H1 (cell line): Measurements from ENCODE around the gene NTRK1. TPM values are rescaled to one million over a fixed set of nuclear protein-coding genes. Genes with fewer than 3 reads are reported as not detected.
A peak's percentile ranks its signal among the peaks of the same experiment; 100 is the strongest.

ENCODE experiments used
- CTCF ChIA-PET: fragments of 300-600 bp; sonication (Branson Sonifier 250); formaldehyde crosslinking; loops from one replicate; lab custom pipeline; 2021; ENCODE audit not compliant: partially characterized antibody; lab: Charles Lee
- POLR2A ChIA-PET: fragments of 300-600 bp; sonication (Branson Sonifier 250); formaldehyde crosslinking; loops from one replicate; lab custom pipeline; 2021; ENCODE audit warnings: inconsistent platforms; ENCODE audit not compliant: partially characterized antibody; lab: Charles Lee
- DNase-seq, 2 experiments: peaks; one replicate each; pipeline versions ENCODE4 v3.0.0 to v3.0.0-alpha.2; 2010 to 2022; ENCODE audit warnings: low spot score in 2 of 2, low read depth in 1 of 2, mixed read lengths in 1 of 2
- FAIRE-seq: peaks from 2 replicates; lab custom pipeline; 2011; peaks lifted over from hg19 to GRCh38; lab: Jason Lieb, UNC
- H2AFZ ChIP-seq: 2 replicates; pipeline ENCODE4 v1.8.1; 2012; ENCODE audit warnings: low read length, inconsistent platforms
- H2AK5ac ChIP-seq: 2 replicates; pipeline ENCODE4 v1.6.1; 2013; ENCODE audit warnings: low read depth, low read length
- H2BK120ac ChIP-seq: replicated peaks from 2 replicates; pipeline ENCODE3; 2013; ENCODE audit warnings: low read depth, low read length, inconsistent platforms
- H2BK12ac ChIP-seq: 2 replicates; pipeline ENCODE4 v1.6.1; 2013; ENCODE audit warnings: low read depth, low read length
- H2BK15ac ChIP-seq: 2 replicates; pipeline ENCODE4 v1.6.1; 2013; ENCODE audit warnings: low read length
- H2BK20ac ChIP-seq: 2 replicates; pipeline ENCODE4 v1.6.1; 2013; ENCODE audit warnings: low read length
- H2BK5ac ChIP-seq: 2 replicates; pipeline ENCODE4 v1.6.1; 2013; ENCODE audit warnings: low read depth, low read length
- H3K14ac ChIP-seq: 2 replicates; pipeline ENCODE4 v1.6.1; 2013; ENCODE audit warnings: inconsistent platforms; ENCODE audit not compliant: insufficient read length
- H3K18ac ChIP-seq: 2 replicates; pipeline ENCODE4 v1.6.1; 2013; ENCODE audit warnings: low read length; ENCODE audit errors: extremely low read depth
- H3K23ac ChIP-seq: 2 replicates; pipeline ENCODE4 v1.6.1; 2013; ENCODE audit warnings: inconsistent platforms; ENCODE audit not compliant: insufficient read length
- H3K23me2 ChIP-seq: 2 replicates; pipeline ENCODE4 v1.6.1; 2013; ENCODE audit warnings: low read depth, low read length
- H3K27ac ChIP-seq: 2 replicates; pipeline ENCODE4 v1.6.1; 2011; ENCODE audit warnings: low read depth, low read length, inconsistent platforms
- H3K27me3 ChIP-seq, 4 experiments: replicated peaks in 1 of 4; 1 replicate in 1 of 4; 2 replicates in 3 of 4; pipeline versions ENCODE4 v1.6.1 to v1.8.1; 2011 to 2013; ENCODE audit warnings: low read length in 3 of 4, mild to moderate bottlenecking in 3 of 4, inconsistent platforms in 2 of 4, mixed read lengths in 2 of 4, moderate library complexity in 1 of 4; ENCODE audit not compliant: control insufficient read depth in 3 of 4, insufficient read depth in 3 of 4; ENCODE audit errors: extremely low read depth in 1 of 4
- H3K36me3 ChIP-seq, 4 experiments: 2 replicates each; pipeline versions ENCODE4 v1.6.1 to v1.8.1; 2011 to 2013; ENCODE audit warnings: mild to moderate bottlenecking in 4 of 4, low read length in 3 of 4, moderate library complexity in 2 of 4, control low read depth in 1 of 4, inconsistent platforms in 1 of 4; ENCODE audit not compliant: insufficient read depth in 4 of 4, control insufficient read depth in 2 of 4
- H3K4ac ChIP-seq: replicated peaks from 2 replicates; pipeline ENCODE3; 2013; ENCODE audit warnings: low read length, low read depth, mixed read lengths, inconsistent platforms; ENCODE audit not compliant: insufficient read length
- H3K4me1 ChIP-seq, 4 experiments: replicated peaks in 1 of 4; 1 replicate in 1 of 4; 2 replicates in 3 of 4; pipeline versions ENCODE4 v1.6.1 to v1.8.1; 2011 to 2013; ENCODE audit warnings: low read length in 3 of 4, inconsistent platforms in 2 of 4, mixed read lengths in 1 of 4; ENCODE audit not compliant: insufficient read depth in 4 of 4, control insufficient read depth in 3 of 4
- H3K4me2 ChIP-seq, 2 experiments: 2 replicates each; pipeline versions ENCODE4 v1.6.1 to v1.8.1; 2011 to 2013; ENCODE audit warnings: low read depth in 2 of 2, low read length in 2 of 2, control low read depth in 1 of 2, inconsistent platforms in 1 of 2, mild to moderate bottlenecking in 1 of 2; ENCODE audit not compliant: insufficient read depth in 1 of 2
- H3K4me3 ChIP-seq, 4 experiments: fragments of 200-600, 300-600 bp in 1 of 4; sonication (generic), shearing (Covaris generic), sonication (Bioruptor Twin) in 1 of 4; 2 replicates each; pipeline versions ENCODE4 v1.5.1 to v1.8.1; 2011 to 2016; ENCODE audit warnings: low read length in 4 of 4, low read depth in 3 of 4, control low read depth in 2 of 4, inconsistent platforms in 2 of 4, mild to moderate bottlenecking in 2 of 4, mixed read lengths in 1 of 4, moderate library complexity in 1 of 4; ENCODE audit not compliant: insufficient read depth in 2 of 4; ENCODE audit errors: extremely low read depth in 1 of 4
- H3K56ac ChIP-seq: replicated peaks from 2 replicates; pipeline ENCODE3; 2013; ENCODE audit warnings: low read depth, mild to moderate bottlenecking, mixed read lengths, low read length, inconsistent platforms; ENCODE audit not compliant: insufficient read length
- H3K79me1 ChIP-seq: 2 replicates; pipeline ENCODE4 v1.6.1; 2013; ENCODE audit warnings: low read depth, low read length, control low read depth
- H3K79me2 ChIP-seq, 2 experiments: 2 replicates each; pipeline versions ENCODE4 v1.6.1 to v1.8.1; 2012 to 2013; ENCODE audit warnings: low read length in 2 of 2, mild to moderate bottlenecking in 2 of 2, inconsistent platforms in 1 of 2; ENCODE audit not compliant: insufficient read depth in 2 of 2, control insufficient read depth in 1 of 2
- H3K9ac ChIP-seq, 4 experiments: replicated peaks in 1 of 4; 1 replicate in 1 of 4; 2 replicates in 3 of 4; pipeline versions ENCODE4 v1.6.1 to v1.8.1; 2011 to 2013; ENCODE audit warnings: low read depth in 3 of 4, low read length in 3 of 4, control low read depth in 2 of 4, mild to moderate bottlenecking in 2 of 4, moderate library complexity in 2 of 4, inconsistent platforms in 1 of 4; ENCODE audit errors: extremely low read depth in 1 of 4
- H3K9me3 ChIP-seq, 2 experiments: 2 replicates each; pipeline versions ENCODE4 v1.6.1 to v1.8.1; 2012 to 2013; ENCODE audit warnings: mild to moderate bottlenecking in 2 of 2, moderate library complexity in 2 of 2, control low read depth in 1 of 2, inconsistent platforms in 1 of 2, low read depth in 1 of 2, low read length in 1 of 2, mixed read lengths in 1 of 2; ENCODE audit not compliant: insufficient read depth in 2 of 2
- H4K20me1 ChIP-seq, 2 experiments: replicated peaks in 1 of 2; 2 replicates each; pipeline versions ENCODE3 to v1.8.1; 2011 to 2013; ENCODE audit warnings: inconsistent platforms in 2 of 2, low read length in 2 of 2, mild to moderate bottlenecking in 1 of 2; ENCODE audit not compliant: insufficient read depth in 2 of 2, control insufficient read depth in 1 of 2
- H4K5ac ChIP-seq: 2 replicates; pipeline ENCODE4 v1.6.1; 2013; ENCODE audit warnings: low read length, low read depth, mixed read lengths, inconsistent platforms; ENCODE audit not compliant: insufficient read length
- H4K8ac ChIP-seq: 2 replicates; pipeline ENCODE4 v1.8.0; 2013; ENCODE audit warnings: mild to moderate bottlenecking, moderate library complexity, low read length, inconsistent platforms; ENCODE audit not compliant: insufficient read depth; ENCODE audit errors: extremely low read depth
- H4K91ac ChIP-seq: replicated peaks from 2 replicates; pipeline ENCODE3; 2013; ENCODE audit warnings: low read length, mixed read lengths, inconsistent platforms; ENCODE audit not compliant: insufficient read length
- BRCA1 ChIP-seq: IDR thresholded peaks from 2 replicates; pipeline ENCODE4 v1.6.1; 2012; ENCODE audit warnings: low read depth, low read length, improper control_type of control experiment
- CBX8 ChIP-seq: fragments of 300-800, 300-1000 bp; sonication (generic); IDR thresholded peaks from 2 replicates; pipeline ENCODE4 v1.7.1; 2016; ENCODE audit warnings: low read depth, low read length, borderline replicate concordance
- CHD1 ChIP-seq: IDR thresholded peaks from 2 replicates; pipeline ENCODE4 v1.6.1; 2012; ENCODE audit warnings: low read depth, low read length, improper control_type of control experiment
- EZH2 ChIP-seq: fragments of 200-600 bp; sonication (generic); IDR thresholded peaks from 2 replicates; pipeline ENCODE4 v1.7.1; 2012; ENCODE audit warnings: low read depth, mild to moderate bottlenecking, moderate library complexity, low read length, inconsistent platforms; ENCODE audit not compliant: severe bottlenecking
- FOSL1 ChIP-seq: IDR thresholded peaks from 2 replicates; pipeline ENCODE4 v1.6.1; 2011; ENCODE audit warnings: mild to moderate bottlenecking, low read depth, low read length, moderate library complexity; ENCODE audit not compliant: insufficient read depth
- HDAC6 ChIP-seq: IDR thresholded peaks from one replicate; pipeline ENCODE4 v1.7.1; 2012; ENCODE audit warnings: low read depth, mild to moderate bottlenecking, inconsistent platforms, low read length, moderate library complexity
- KDM5A ChIP-seq: fragments of 200-600 bp; IDR thresholded peaks from 2 replicates; pipeline ENCODE4 v1.7.1; 2012; ENCODE audit warnings: mild to moderate bottlenecking, low read length, inconsistent platforms, mixed read lengths
- PHF8 ChIP-seq: fragments of 200-600 bp; sonication (generic); conservative IDR thresholded peaks from 2 replicates; pipeline ENCODE4 v1.7.1; 2012; ENCODE audit warnings: low read depth, mild to moderate bottlenecking, inconsistent platforms, low read length, moderate library complexity
- SIRT6 ChIP-seq: IDR thresholded peaks from one replicate; pipeline ENCODE4 v1.7.1; 2012; ENCODE audit warnings: low read length, inconsistent platforms
- SIX5 ChIP-seq: IDR thresholded peaks from 2 replicates; pipeline ENCODE4 v1.6.1; 2011; ENCODE audit warnings: mild to moderate bottlenecking, low read depth, low read length
- ZNF274 ChIP-seq: IDR thresholded peaks from 2 replicates; pipeline ENCODE4 v1.7.0; 2012; ENCODE audit warnings: low read length, borderline replicate concordance; ENCODE audit errors: extremely low read depth
- WGBS, 2 experiments: shearing (Covaris generic) in 1 of 2; methylation state at CpG; one replicate each; pipeline versions ENCODE4 v1.1.6 to v1.1.7; 2013 to 2015; ENCODE audit warnings: low lambda C conversion rate in 2 of 2, mixed read lengths in 2 of 2, inconsistent platforms in 1 of 2, low coverage in 1 of 2, missing lambda C conversion rate in 1 of 2; ENCODE audit not compliant: insufficient replicate concordance in 2 of 2, insufficient coverage in 1 of 2, insufficient read length in 1 of 2; ENCODE audit errors: extremely low coverage in 1 of 2, missing lambda C conversion rate in 1 of 2; 5-methylcytosine and 5-hydroxymethylcytosine counted together
- polyA plus RNA-seq, 7 experiments: library from polyadenylated mRNA; depleted of rRNA in 3 of 7; stranded (reverse) in 5 of 7; unstranded in 2 of 7; fragments of >200 nt in 5 of 7; fragments of 200-250 nt in 2 of 7; gene quantifications; 1 replicate in 5 of 7; 2 replicates in 1 of 7; 4 replicates in 1 of 7; pipeline versions ENCODE4 v1.2.1 to v1.2.3, GENCODE V29; 2011 to 2013; ENCODE audit warnings: missing spikeins in 2 of 7, mixed read lengths in 2 of 7
- total RNA-seq: library from RNA; stranded (reverse); fragmentation: NEBNext Ultra II Directional; extraction: Animal tissue kit (Norgen Biotek cat#: 25700); gene quantifications from 2 replicates; pipeline ENCODE4 v1.2.1, GENCODE V29; 2021
- TF ChIP-seq, protein P1 (sequence below): IDR thresholded peaks from 2 replicates; pipeline ENCODE4 v1.6.1; 2012; ENCODE audit warnings: inconsistent platforms

NTRK1 gene
- total and polyA plus RNA-seq, 2 of the 8 experiments (the other 6 are each of a cell fraction or from before 2014, with no cell fraction given): 0.12 to 0.24 TPM

DNA sequence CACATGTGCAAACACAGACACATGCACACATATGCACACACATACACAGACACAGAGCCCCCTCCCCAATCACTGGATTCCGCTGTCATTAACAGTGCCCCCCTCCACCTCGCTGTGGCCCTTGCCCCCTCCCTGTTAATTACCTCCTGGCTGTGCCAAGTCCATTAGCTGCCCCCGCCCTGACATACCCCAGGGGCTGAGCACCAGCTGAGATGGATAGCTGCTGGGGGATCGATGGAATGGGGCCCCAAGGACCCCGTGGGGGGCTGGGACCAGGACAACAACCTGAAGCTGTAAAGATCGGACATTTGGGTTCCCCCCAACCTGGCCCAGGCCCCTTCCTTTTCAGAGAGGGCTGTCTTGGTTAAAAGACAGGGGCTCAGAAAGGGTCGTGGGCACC is 23.3 kb downstream of the NTRK1 start:
- Histone ChIP-seq H2BK120ac (no peak overlapping the region), H4K20me1 (no peaks in the 10 kb centered on the region), H3K18ac (no peak overlapping the region), H2BK5ac (no peak overlapping the region), H3K9me3 (no peaks in the 10 kb centered on the region), H4K5ac (no peak overlapping the region), H2BK12ac (no peak overlapping the region), H3K4ac (no peak overlapping the region), H4K91ac (no peak overlapping the region), H3K27ac (no peak overlapping the region), H4K8ac (no peak overlapping the region), H2BK20ac (no peak overlapping the region), H2AFZ (no peak overlapping the region), H3K23me2 (0 out of 2 replicates have a peak, but pooled peaks cover 2% of the 10 kb centered on the region), H3K23ac (no peak overlapping the region), H3K27me3 (peaks cover 0 to 27% (median 23%) of the 10 kb centered on the region in 4 experiments; a peak in 6 of 7 replicates), H3K14ac (no peak overlapping the region), H3K9ac (no peak overlapping the region), H3K79me2 (no peaks in the 10 kb centered on the region), H3K79me1 (no peaks in the 10 kb centered on the region), H3K4me1 (peaks cover 8 to 39% (median 16%) of the 10 kb centered on the region in 4 experiments), H2BK15ac (no peak overlapping the region), H3K36me3 (no peaks in the 10 kb centered on the region), H3K56ac (no peak overlapping the region), H2AK5ac (peak overlapping the region; percentile 21; the same call in 1 of the 2 replicates), H3K4me2 (no peak overlapping the region), H3K4me3 (no peak overlapping the region)
- ChIA-PET POLR2A (interaction anchor here (0.6 to 1.9 kb wide), 8 partner anchors 14 to 208 kb away, joined by 3 to 8 read pairs (median 4); partner anchors contain the start of genes ISG20L2 and METTL25B), CTCF (interaction anchor here (0.6 to 31.4 kb wide), 18 partner anchors 6 to 211 kb away, joined by 3 to 719 read pairs (median 4); partner anchors contain the start of genes INSRR, LRRC71, NTRK1 and PEAR1)
- no peak for FAIRE-seq
- 82% methylated on average over 7 of the region's 7 CpGs; no CpG with 5 or more reads in 1 of the 2 experiments for WGBS, 2 experiments
- DNase-seq: no peak
- TF ChIP-seq KDM5A (no peak), CBX8 (no peak), SIRT6 (no peak), CHD1 (no peak), BRCA1 (no peak), EZH2 (no peak), ZNF274 (no peak), FOSL1 (no peak), SIX5 (no peak), HDAC6 (no peak), PHF8 (no peak)
- TF ChIP-seq, protein P1, sequence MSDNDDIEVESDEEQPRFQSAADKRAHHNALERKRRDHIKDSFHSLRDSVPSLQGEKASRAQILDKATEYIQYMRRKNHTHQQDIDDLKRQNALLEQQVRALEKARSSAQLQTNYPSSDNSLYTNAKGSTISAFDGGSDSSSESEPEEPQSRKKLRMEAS: no peak
